AG04449 (cell line): Measurements from ENCODE around the gene PDF.

Source experiments
- CTCF ChIA-PET: fragments of 350-600 bp; formaldehyde crosslinking; extraction: SDS; loops from one replicate; lab custom pipeline; 2021; ENCODE audit warnings: antibody characterized with exemption; lab: Yijun Ruan, JAX
- POLR2A ChIA-PET: fragments of 400-600, 350-600 bp; formaldehyde crosslinking; extraction: SDS; loops from one replicate; lab custom pipeline; 2020; ENCODE audit warnings: antibody characterized with exemption, inconsistent platforms; lab: Yijun Ruan, JAX
- DNase-seq: peaks from one replicate; pipeline ENCODE4 v3.0.0-alpha.2; 2010; ENCODE audit warnings: low read depth, low spot score
- H3K4me3 ChIP-seq: 2 replicates; pipeline ENCODE4 v1.5.1; 2011; ENCODE audit warnings: low read depth, mild to moderate bottlenecking, control low read depth, low read length
- TF ChIP-seq, protein P1 (sequence below): IDR thresholded peaks from one replicate; pipeline ENCODE4 v1.5.1; 2011; ENCODE audit warnings: mild to moderate bottlenecking, moderate library complexity, low read length, control low read depth, inconsistent platforms; ENCODE audit not compliant: insufficient read depth; ENCODE audit errors: missing control alignments

The PDF gene

GRCh38 chr16:69371564-69371963 lies 41.2 kb upstream of the PDF start:
- TF ChIP-seq, protein P1, sequence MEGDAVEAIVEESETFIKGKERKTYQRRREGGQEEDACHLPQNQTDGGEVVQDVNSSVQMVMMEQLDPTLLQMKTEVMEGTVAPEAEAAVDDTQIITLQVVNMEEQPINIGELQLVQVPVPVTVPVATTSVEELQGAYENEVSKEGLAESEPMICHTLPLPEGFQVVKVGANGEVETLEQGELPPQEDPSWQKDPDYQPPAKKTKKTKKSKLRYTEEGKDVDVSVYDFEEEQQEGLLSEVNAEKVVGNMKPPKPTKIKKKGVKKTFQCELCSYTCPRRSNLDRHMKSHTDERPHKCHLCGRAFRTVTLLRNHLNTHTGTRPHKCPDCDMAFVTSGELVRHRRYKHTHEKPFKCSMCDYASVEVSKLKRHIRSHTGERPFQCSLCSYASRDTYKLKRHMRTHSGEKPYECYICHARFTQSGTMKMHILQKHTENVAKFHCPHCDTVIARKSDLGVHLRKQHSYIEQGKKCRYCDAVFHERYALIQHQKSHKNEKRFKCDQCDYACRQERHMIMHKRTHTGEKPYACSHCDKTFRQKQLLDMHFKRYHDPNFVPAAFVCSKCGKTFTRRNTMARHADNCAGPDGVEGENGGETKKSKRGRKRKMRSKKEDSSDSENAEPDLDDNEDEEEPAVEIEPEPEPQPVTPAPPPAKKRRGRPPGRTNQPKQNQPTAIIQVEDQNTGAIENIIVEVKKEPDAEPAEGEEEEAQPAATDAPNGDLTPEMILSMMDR, result no peak
- no peak for DNase-seq
- no peak overlapping the region for H3K4me3 ChIP-seq
- ChIA-PET POLR2A (interaction anchor here (0.6 kb wide), 1 partner anchor 8 kb away, joined by 3 read pairs; no protein-coding TSS in a partner anchor), CTCF (interaction anchor here (0.7 kb wide), 1 partner anchor 28 kb away, joined by 3 read pairs; no protein-coding TSS in a partner anchor)

DNA sequence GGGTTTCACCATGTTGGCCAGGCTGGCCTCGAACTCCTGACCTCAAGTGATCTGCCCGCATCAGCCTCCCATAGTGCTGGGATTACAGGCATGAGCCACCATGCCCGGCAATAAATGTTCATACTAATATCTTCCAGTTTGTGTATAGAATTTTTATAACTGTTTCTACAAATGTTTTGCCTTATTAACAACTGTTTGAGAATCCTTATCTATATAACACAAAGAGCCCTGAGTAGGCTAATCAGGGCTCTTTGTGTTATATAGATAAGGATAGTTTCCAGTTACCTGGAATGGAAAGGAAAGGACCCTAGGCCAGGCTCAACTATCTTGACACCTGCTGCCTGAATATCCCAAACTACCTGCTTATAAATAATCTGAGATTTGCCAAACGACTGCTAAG lies 38.5 kb upstream of the PDF start:
- DNase-seq, result no peak
- ChIA-PET CTCF (no interaction called here), POLR2A (no interaction called here)
- no peak overlapping the region for H3K4me3 ChIP-seq
- TF ChIP-seq, protein P1, result no peak

GRCh38 chr16:69367980-69368379 lies 37.6 kb upstream of the PDF start:
- ChIA-PET POLR2A (no interaction called here), CTCF (no interaction called here)
- no peak overlapping the region for H3K4me3 ChIP-seq
- TF ChIP-seq, protein P1, result no peak
- no peak for DNase-seq

DNA sequence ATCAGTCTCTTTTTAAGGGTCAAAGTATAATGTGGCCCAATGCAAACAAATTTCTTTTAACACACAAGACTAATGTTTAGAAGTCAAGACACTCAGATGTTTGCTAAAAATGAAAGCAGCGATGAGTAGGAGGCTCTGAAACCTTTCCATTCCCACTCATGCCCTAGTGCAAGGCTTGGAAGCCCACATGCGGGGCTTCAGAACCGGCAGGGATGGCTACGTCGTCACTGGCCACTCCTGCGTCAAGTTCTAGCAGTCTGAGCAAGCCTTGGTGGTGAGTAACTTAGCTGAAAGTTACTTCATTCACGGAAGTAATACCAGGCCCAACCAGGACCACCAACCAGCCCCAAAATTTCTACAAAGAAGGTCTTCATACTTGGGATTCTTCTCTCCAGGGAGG lies 36.0 kb upstream of the PDF start:
- no peak overlapping the region for H3K4me3 ChIP-seq
- no peak for DNase-seq
- CTCF ChIA-PET, result interaction anchor here (1.3 kb wide), 1 partner anchor 13 kb away, joined by 4 read pairs; no protein-coding TSS in a partner anchor
- TF ChIP-seq, protein P1, result no peak
- POLR2A ChIA-PET, result no interaction called here

- no peak for DNase-seq
- H3K4me3 ChIP-seq, result no peak overlapping the region
- POLR2A ChIA-PET, result no interaction called here
- TF ChIP-seq, protein P1, result no peak
- CTCF ChIA-PET, result interaction anchor here (1.3 kb wide), 1 partner anchor 14 kb away, joined by 4 read pairs; no protein-coding TSS in a partner anchor
Observed at GRCh38 chr16:69365901-69366300, 35.5 kb upstream of the PDF start.

- no peak for DNase-seq
- ChIA-PET POLR2A (no interaction called here), CTCF (interaction anchor here (1.1 kb wide), 1 partner anchor 391 kb away, joined by 4 read pairs; the partner anchor contains the start of gene NOB1)
- no peak overlapping the region for H3K4me3 ChIP-seq
- TF ChIP-seq, protein P1, result no peak
Observed at GRCh38 chr16:69364088-69364487, 33.7 kb upstream of the PDF start.
